PC-9 (cell line): Measurements from ENCODE around the gene SUPT7L.

Experiments used
- EZH2 ChIP-seq: fragments of 200-600 bp; sonication (generic); IDR thresholded peaks from 2 replicates; pipeline ENCODE4 v1.8.0; 2017; ENCODE audit warnings: antibody characterized with exemption, low read depth
- TF ChIP-seq, protein P1 (sequence below): fragments of 200-600 bp; sonication (generic); conservative IDR thresholded peaks from 2 replicates; pipeline ENCODE4 v1.6.1; 2017; ENCODE audit warnings: mixed run types, antibody characterized with exemption, mild to moderate bottlenecking, moderate library complexity

DNA sequence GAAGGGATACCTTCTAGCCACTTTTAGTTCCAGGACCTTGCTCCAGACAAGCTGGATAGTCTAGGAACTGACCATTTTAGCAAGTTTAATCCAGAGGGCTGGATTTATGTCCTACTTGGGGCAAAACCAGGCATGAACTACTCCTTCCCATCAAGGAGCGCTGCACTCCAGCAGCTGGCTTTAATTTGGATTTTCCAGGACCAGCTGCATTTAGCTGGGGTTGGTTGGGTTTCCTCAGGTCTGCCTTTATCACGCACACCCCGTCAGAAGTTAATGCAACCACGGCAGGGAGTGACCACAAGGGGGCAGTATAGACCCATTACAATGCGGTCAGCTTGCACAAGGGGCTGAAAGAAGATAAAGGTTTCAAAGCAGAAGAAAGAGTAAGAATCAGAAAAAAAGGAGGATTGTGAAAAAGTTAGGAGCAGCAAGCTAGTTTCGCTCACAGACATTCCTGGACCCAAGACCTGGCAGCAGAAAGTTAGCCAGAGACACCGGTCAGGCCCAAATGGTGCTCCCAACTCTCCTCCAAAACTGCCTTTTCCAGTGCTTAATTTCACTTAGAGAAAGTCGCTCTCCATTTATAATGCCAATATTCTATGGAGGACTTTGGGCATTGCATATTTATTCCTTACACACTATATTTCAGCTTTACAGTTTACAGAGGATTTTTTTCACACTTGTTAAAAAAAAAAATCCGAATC is 40.4 kb upstream of the SUPT7L start:
- TF ChIP-seq, protein P1, sequence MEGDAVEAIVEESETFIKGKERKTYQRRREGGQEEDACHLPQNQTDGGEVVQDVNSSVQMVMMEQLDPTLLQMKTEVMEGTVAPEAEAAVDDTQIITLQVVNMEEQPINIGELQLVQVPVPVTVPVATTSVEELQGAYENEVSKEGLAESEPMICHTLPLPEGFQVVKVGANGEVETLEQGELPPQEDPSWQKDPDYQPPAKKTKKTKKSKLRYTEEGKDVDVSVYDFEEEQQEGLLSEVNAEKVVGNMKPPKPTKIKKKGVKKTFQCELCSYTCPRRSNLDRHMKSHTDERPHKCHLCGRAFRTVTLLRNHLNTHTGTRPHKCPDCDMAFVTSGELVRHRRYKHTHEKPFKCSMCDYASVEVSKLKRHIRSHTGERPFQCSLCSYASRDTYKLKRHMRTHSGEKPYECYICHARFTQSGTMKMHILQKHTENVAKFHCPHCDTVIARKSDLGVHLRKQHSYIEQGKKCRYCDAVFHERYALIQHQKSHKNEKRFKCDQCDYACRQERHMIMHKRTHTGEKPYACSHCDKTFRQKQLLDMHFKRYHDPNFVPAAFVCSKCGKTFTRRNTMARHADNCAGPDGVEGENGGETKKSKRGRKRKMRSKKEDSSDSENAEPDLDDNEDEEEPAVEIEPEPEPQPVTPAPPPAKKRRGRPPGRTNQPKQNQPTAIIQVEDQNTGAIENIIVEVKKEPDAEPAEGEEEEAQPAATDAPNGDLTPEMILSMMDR: peak; percentile 95
- no peak for TF ChIP-seq EZH2
